ENCODE results near the gene SLC35D1.

DNA sequence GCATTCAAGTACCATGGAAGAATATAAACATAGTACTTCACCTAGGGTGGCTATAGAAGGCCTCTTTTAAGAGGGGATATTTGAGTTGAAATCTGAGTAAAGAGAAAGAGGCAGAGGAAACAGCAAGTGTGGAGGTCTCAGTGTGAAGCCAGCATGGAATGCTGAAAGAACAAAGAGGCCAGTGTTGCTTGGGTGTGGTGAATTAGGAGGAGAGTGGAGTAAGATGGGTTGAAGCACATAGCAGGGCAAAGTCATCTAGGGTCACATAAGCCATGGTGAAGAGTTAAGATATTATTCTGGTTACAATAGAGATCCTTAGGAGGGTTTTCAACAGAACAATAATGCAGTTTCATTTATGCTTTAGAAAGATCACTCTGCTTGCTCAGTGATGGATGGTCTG is 43.4 kb upstream of the SLC35D1 start:
- TF ChIP-seq, protein P1, sequence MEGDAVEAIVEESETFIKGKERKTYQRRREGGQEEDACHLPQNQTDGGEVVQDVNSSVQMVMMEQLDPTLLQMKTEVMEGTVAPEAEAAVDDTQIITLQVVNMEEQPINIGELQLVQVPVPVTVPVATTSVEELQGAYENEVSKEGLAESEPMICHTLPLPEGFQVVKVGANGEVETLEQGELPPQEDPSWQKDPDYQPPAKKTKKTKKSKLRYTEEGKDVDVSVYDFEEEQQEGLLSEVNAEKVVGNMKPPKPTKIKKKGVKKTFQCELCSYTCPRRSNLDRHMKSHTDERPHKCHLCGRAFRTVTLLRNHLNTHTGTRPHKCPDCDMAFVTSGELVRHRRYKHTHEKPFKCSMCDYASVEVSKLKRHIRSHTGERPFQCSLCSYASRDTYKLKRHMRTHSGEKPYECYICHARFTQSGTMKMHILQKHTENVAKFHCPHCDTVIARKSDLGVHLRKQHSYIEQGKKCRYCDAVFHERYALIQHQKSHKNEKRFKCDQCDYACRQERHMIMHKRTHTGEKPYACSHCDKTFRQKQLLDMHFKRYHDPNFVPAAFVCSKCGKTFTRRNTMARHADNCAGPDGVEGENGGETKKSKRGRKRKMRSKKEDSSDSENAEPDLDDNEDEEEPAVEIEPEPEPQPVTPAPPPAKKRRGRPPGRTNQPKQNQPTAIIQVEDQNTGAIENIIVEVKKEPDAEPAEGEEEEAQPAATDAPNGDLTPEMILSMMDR (conservative IDR thresholded peaks at IDR 0.05; ENCODE audit: low read depth, low read length): no peak
- TF ChIP-seq EZH2 (IDR thresholded peaks at IDR 0.05; ENCODE audit: borderline replicate concordance, low read depth, low read length, poor library complexity, severe bottlenecking): no peak

Measured in A673 (cell line).